Liver (tissue), 9 donors: ENCODE data around the gene RAPGEF2. TPM values are rescaled to one million over a fixed set of nuclear protein-coding genes. Genes with fewer than 3 reads are reported as not detected.

ENCODE experiments used
- DNase-seq: peaks from one replicate; pipeline ENCODE4 v3.0.0-alpha.2; 2017; ENCODE audit warnings: low spot score
- H3K27ac ChIP-seq, 2 donors: one replicate each; pipeline ENCODE4 v1.7.0; 2013; ENCODE audit warnings: inconsistent platforms in 2 of 2, low read length in 2 of 2, control low read depth in 1 of 2, low read depth in 1 of 2, mild to moderate bottlenecking in 1 of 2
- H3K27me3 ChIP-seq, 4 donors: one replicate each; pipeline versions ENCODE4 v1.6.1 to v1.7.0; 2013; ENCODE audit warnings: low read length in 3 of 4, inconsistent platforms in 1 of 4, mild to moderate bottlenecking in 1 of 4, moderate library complexity in 1 of 4; ENCODE audit not compliant: control insufficient read depth in 4 of 4, insufficient read depth in 4 of 4
- H3K36me3 ChIP-seq, 4 donors: one replicate each; pipeline versions ENCODE4 v1.6.1 to v1.7.0; 2013; ENCODE audit warnings: low read length in 3 of 4, mild to moderate bottlenecking in 3 of 4, low read depth in 1 of 4, moderate library complexity in 1 of 4; ENCODE audit not compliant: control insufficient read depth in 4 of 4, insufficient read depth in 3 of 4
- H3K4me1 ChIP-seq, 4 donors: one replicate each; pipeline versions ENCODE4 v1.6.1 to v1.7.0; 2013; ENCODE audit warnings: low read length in 3 of 4, mild to moderate bottlenecking in 3 of 4, moderate library complexity in 1 of 4; ENCODE audit not compliant: control insufficient read depth in 4 of 4, insufficient read depth in 4 of 4
- H3K4me3 ChIP-seq, 3 donors: one replicate each; pipeline versions ENCODE4 v1.6.1 to v1.7.0; 2013; ENCODE audit warnings: low read length in 3 of 3, control low read depth in 1 of 3, low read depth in 1 of 3, mild to moderate bottlenecking in 1 of 3
- H3K9ac ChIP-seq, 2 donors: one replicate each; pipeline ENCODE4 v1.7.0; 2013; ENCODE audit warnings: low read length in 2 of 2, mild to moderate bottlenecking in 2 of 2, moderate library complexity in 2 of 2, control low read depth in 1 of 2, low read depth in 1 of 2
- H3K9me3 ChIP-seq, 4 donors: one replicate each; pipeline versions ENCODE4 v1.6.1 to v1.7.0; 2013; ENCODE audit warnings: low read length in 3 of 4; ENCODE audit not compliant: control insufficient read depth in 4 of 4
- CTCF ChIP-seq: fragments of 150-350 bp; IDR thresholded peaks from 2 replicates; pipeline ENCODE4 v1.5.1; 2017; ENCODE audit warnings: improper control_type of control experiment, low read depth, low read length; ENCODE audit not compliant: missing input control
- EGR1 ChIP-seq, 2 donors: IDR thresholded peaks; 2 replicates each; pipeline ENCODE4 v1.6.1; 2016 to 2018; ENCODE audit warnings: antibody characterized with exemption in 2 of 2, low read depth in 2 of 2
- FOXA1 ChIP-seq: IDR thresholded peaks from 2 replicates; pipeline ENCODE4 v1.6.1; 2016; ENCODE audit warnings: antibody characterized with exemption
- FOXA2 ChIP-seq: IDR thresholded peaks from 2 replicates; pipeline ENCODE4 v1.6.1; 2016; ENCODE audit warnings: antibody characterized with exemption
- GABPA ChIP-seq, 2 donors: IDR thresholded peaks in 1 of 2; conservative IDR thresholded peaks in 1 of 2; 2 replicates each; pipeline ENCODE4 v1.6.1; 2016; ENCODE audit warnings: antibody characterized with exemption in 2 of 2, mild to moderate bottlenecking in 1 of 2, moderate library complexity in 1 of 2
- HNF4A ChIP-seq, 2 donors: conservative IDR thresholded peaks; 2 replicates each; pipeline ENCODE4 v1.6.1; 2016; ENCODE audit warnings: antibody characterized with exemption in 2 of 2, mild to moderate bottlenecking in 2 of 2
- HNF4G ChIP-seq: IDR thresholded peaks from 2 replicates; pipeline ENCODE4 v1.6.1; 2016; ENCODE audit warnings: antibody characterized with exemption
- JUND ChIP-seq, 2 donors: IDR thresholded peaks; 2 replicates each; pipeline ENCODE4 v1.6.1; 2016; ENCODE audit warnings: antibody characterized with exemption in 2 of 2
- NR2F2 ChIP-seq: IDR thresholded peaks from 2 replicates; pipeline ENCODE4 v1.6.1; 2016; ENCODE audit warnings: antibody characterized with exemption
- RAD21 ChIP-seq, 2 donors: IDR thresholded peaks; 2 replicates each; pipeline ENCODE4 v1.6.1; 2016; ENCODE audit warnings: antibody characterized with exemption in 2 of 2, mild to moderate bottlenecking in 2 of 2
- REST ChIP-seq: IDR thresholded peaks from 2 replicates; pipeline ENCODE4 v1.6.1; 2016; ENCODE audit warnings: antibody characterized with exemption, mild to moderate bottlenecking
- RXRA ChIP-seq, 2 donors: IDR thresholded peaks; 2 replicates each; pipeline ENCODE4 v1.6.1; 2017 to 2018; ENCODE audit warnings: antibody characterized with exemption in 2 of 2, mild to moderate bottlenecking in 1 of 2
- SP1 ChIP-seq: IDR thresholded peaks from 2 replicates; pipeline ENCODE4 v1.6.1; 2018; ENCODE audit warnings: antibody characterized with exemption, mild to moderate bottlenecking
- TAF1 ChIP-seq: conservative IDR thresholded peaks from 2 replicates; pipeline ENCODE4 v1.6.1; 2016; ENCODE audit warnings: antibody characterized with exemption, mild to moderate bottlenecking
- YY1 ChIP-seq: IDR thresholded peaks from 2 replicates; pipeline ENCODE4 v1.6.1; 2016; ENCODE audit warnings: antibody characterized with exemption, mild to moderate bottlenecking
- ZBTB33 ChIP-seq: IDR thresholded peaks from 2 replicates; pipeline ENCODE4 v1.6.1; 2016; ENCODE audit warnings: antibody characterized with exemption
- WGBS: extraction: QIAGEN DNeasy Blood & Tissue Kit; methylation state at CpG from one replicate; pipeline ENCODE4 v1.1.7; 2013; 5-methylcytosine and 5-hydroxymethylcytosine counted together
- polyA plus RNA-seq, 2 donors: library from polyadenylated mRNA; stranded (reverse) in 1 of 2; unstranded in 1 of 2; fragments of 200-250 nt in 1 of 2; fragments of >200 nt in 1 of 2; fragmentation: Nextera tagmentation in 1 of 2; extraction: Ambion mirVana in 1 of 2; gene quantifications; one replicate each; pipeline versions ENCODE4 v1.2.1 to v1.2.3, GENCODE V29; 2013 to 2015
- total RNA-seq, 2 donors: library from RNA; depleted of rRNA; stranded (reverse); fragments of >200 nt; gene quantifications; one replicate each; pipeline ENCODE4 v1.2.3, GENCODE V29; 2014
- TF ChIP-seq, protein P1 (sequence below): IDR thresholded peaks from 2 replicates; pipeline ENCODE4 v1.6.1; 2016; ENCODE audit warnings: antibody characterized with exemption
- TF ChIP-seq, protein P2 (sequence below): IDR thresholded peaks from 2 replicates; pipeline ENCODE4 v1.6.1; 2016; ENCODE audit warnings: antibody characterized with exemption
- donor health status: healthy.
- donor health status: healthy.
- donor health status: healthy.
- donor health status: healthy.
- donor health status: healthy.

The RAPGEF2 gene
- total and polyA plus RNA-seq, 4 donors = 7.3 to 90.4 (median 32.2) TPM

DNA sequence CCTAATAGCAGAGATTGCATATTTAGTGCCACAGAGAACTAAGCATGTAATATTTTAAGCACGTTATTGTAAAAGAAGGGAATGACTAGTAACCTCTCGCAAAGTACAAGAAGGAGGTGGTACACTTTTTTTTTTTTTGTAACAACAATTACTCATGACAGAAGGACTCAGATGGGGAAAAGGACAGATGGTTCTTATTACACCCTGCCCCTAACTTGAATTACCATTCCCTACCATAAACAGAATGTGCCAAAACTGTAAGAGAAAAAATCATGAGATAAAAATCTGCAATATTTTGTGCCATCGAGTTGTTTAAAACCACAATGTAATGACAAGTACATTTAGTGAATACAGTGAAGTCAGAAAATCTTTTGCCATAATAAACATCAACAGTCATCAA is 33.0 kb upstream of the RAPGEF2 start:
- no peaks in the 10 kb centered on the region for H3K27me3 ChIP-seq
- no peaks in the 10 kb centered on the region for H3K36me3 ChIP-seq
- H3K9ac ChIP-seq = no peak overlapping the region
- TF ChIP-seq, protein P1, sequence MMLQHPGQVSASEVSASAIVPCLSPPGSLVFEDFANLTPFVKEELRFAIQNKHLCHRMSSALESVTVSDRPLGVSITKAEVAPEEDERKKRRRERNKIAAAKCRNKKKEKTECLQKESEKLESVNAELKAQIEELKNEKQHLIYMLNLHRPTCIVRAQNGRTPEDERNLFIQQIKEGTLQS = no peak
- TF ChIP-seq HNF4A (conservative IDR thresholded peaks at IDR 0.05) (no peak), HNF4G (no peak), FOXA2 (no peak), GABPA (IDR thresholded peaks at IDR 0.05 in 1 of 2, conservative IDR thresholded peaks at IDR 0.05 in 1 of 2) (no peak), JUND (IDR thresholded peaks at IDR 0.05) (no peak), TAF1 (no peak), RXRA (IDR thresholded peaks at IDR 0.05) (no peak), SP1 (no peak)
- TF ChIP-seq, protein P2, sequence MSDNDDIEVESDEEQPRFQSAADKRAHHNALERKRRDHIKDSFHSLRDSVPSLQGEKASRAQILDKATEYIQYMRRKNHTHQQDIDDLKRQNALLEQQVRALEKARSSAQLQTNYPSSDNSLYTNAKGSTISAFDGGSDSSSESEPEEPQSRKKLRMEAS = no peak
- no peak for DNase-seq
- no peak overlapping the region for H3K27ac ChIP-seq
- WGBS = 84% methylated on average over 3 of the region's 3 CpGs
- H3K4me1 ChIP-seq = no peaks in the 10 kb centered on the region
- no peaks in the 10 kb centered on the region for H3K9me3 ChIP-seq
- no peak overlapping the region for H3K4me3 ChIP-seq

- H3K27me3 ChIP-seq = no peaks in the 10 kb centered on the region
- H3K9ac ChIP-seq = no peak overlapping the region
- no peaks in the 10 kb centered on the region for H3K36me3 ChIP-seq
- no peak for TF ChIP-seq CTCF
- no peak for TF ChIP-seq YY1
- TF ChIP-seq NR2F2 = no peak
- no peak for TF ChIP-seq HNF4A (conservative IDR thresholded peaks at IDR 0.05)
- TF ChIP-seq RAD21 (IDR thresholded peaks at IDR 0.05) = no peak
- TF ChIP-seq, protein P2 = no peak
- TF ChIP-seq JUND (IDR thresholded peaks at IDR 0.05) = no peak
- TF ChIP-seq, protein P1 = no peak
- no peak for TF ChIP-seq SP1
- TF ChIP-seq GABPA (IDR thresholded peaks at IDR 0.05 in 1 of 2, conservative IDR thresholded peaks at IDR 0.05 in 1 of 2) = no peak
- no peak for TF ChIP-seq HNF4G
- TF ChIP-seq ZBTB33 = no peak
- TF ChIP-seq FOXA2 = no peak
- TF ChIP-seq EGR1 (IDR thresholded peaks at IDR 0.05; ENCODE audit: low read depth in 2 of 2) = no peak
- TF ChIP-seq REST = no peak
- no peak for TF ChIP-seq FOXA1
- no peak for TF ChIP-seq TAF1
- WGBS = 80% methylated on average over 4 of the region's 4 CpGs
- no peak for DNase-seq
- no peak overlapping the region for H3K4me3 ChIP-seq
- no peaks in the 10 kb centered on the region for H3K9me3 ChIP-seq
- no peak overlapping the region for H3K27ac ChIP-seq
- H3K4me1 ChIP-seq = no peaks in the 10 kb centered on the region
These were observed 32.1 kb upstream of the RAPGEF2 start for GRCh38 chr4:159070742-159071141.
